Measurements from ENCODE around the gene ICAM4. TPM values are rescaled to one million over a fixed set of nuclear protein-coding genes. Genes with fewer than 3 reads are reported as not detected.

The ICAM4 gene
- total RNA-seq, 1 donor from 2014 or later: 2.5 TPM

DNA sequence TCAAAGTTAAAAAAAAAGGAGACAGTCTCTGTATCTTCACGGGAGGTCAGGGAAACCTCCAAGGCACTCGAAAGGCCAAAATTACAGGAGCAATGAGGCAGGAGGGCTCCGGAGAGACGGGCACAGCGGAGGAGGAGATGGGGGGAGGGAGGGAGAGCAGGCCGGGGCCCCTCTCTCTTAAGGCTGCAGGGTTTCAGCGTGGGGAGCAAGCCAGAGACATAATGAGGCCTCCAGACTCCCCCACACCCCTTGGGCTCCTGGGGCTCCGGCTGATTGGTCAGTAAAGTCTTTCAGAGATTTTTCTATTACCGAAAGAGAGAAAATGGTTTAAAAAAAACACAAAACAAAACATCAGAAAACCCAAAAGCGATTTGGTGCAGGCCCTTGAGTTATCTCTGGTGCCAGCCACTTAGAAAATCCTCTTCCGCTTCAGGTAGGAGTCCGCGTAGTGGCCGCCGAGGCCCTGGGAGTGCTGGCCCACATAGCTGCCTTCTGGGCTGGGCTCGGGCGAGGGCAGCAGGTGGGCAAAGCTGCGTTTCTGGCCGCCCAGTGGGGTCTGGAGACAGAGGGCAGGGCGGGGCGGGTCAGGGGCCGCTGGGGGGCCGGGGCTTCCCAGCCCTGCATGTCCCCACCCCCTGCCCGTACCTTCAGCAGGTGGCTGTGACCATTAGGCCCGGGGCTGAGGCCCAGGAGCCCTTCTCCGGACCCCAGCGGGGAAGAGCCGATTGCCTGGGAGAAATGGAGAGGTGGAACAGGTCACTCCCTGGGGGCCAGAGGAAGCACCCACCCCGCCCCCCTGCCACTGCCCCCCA is 30.5 kb downstream of the ICAM4 start:
- intact Hi-C loops (cut with micrococcal nuclease): no loop called here

DNA sequence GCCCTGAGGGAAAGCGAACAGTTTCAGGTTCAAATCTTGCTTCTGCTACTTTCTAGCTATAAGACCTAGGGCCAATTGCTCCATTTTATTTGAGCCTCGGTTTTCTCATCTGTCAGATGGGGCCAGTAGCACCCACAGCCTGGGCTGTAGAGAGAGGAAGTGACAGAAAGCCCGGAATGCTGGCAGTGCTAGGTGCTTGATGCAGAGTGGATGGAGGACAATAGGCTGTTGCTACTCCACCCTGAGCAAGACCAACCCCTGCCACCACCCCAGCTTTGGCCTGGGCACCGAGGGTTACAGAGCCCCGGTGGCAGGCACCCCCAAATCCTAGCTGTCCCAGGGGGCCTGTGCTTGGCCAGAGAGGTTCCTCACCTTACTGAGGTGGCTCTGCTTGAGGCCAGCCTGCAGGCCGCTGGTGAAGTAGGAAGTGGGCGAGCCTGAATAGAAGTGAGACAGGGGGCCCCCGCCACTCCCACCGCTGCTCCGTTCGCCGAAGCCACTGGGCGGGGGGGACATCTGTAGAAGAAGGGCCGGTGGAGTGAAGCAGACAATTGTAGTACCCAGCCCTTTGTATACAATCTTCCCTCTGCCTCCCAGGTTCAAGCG is 31.2 kb downstream of the ICAM4 start:
- intact Hi-C loops (cut with micrococcal nuclease): no loop called here

DNA sequence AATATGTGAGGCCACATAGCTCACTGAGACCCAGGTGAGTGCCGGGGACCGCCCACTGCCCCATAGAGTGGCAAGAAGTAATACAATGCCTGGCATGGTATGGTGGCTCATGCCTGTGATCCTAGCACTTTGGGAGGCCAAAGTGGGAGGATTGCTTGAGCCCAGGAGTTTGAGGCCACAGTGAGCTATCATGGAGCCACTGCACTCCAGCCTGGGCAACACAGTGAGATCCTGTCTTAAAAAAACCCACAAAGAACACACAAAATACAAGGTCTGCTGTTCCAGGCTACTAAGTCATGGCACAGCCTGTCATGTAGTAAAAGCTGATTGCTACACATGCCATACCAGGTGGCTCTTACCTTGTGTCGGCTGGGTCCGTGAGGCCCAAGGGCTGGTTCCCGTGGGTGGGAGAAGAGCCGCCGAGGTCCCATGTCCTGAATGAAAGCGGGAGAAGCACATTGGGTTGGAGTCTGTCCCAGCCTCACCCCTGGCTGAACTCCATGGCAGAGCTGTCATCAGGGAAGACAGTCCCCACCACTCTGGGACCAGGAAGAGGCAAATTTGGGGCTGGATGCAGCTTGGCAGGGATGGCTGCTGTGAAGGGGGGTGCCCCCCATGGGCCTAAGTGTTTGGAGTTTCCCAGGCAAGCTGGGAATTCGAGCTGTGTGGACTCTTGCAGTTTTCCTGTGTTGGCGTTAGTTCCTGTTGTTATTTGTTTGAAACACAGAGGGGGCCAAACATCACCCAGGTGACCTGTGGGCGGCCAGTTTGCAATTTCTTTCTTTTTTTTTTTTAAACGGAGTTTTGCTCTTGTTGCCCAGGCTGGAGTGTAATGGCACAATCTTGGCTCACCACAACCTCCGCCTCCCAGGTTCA is 32.3 kb downstream of the ICAM4 start:
- intact Hi-C loops (cut with micrococcal nuclease): no loop called here

DNA sequence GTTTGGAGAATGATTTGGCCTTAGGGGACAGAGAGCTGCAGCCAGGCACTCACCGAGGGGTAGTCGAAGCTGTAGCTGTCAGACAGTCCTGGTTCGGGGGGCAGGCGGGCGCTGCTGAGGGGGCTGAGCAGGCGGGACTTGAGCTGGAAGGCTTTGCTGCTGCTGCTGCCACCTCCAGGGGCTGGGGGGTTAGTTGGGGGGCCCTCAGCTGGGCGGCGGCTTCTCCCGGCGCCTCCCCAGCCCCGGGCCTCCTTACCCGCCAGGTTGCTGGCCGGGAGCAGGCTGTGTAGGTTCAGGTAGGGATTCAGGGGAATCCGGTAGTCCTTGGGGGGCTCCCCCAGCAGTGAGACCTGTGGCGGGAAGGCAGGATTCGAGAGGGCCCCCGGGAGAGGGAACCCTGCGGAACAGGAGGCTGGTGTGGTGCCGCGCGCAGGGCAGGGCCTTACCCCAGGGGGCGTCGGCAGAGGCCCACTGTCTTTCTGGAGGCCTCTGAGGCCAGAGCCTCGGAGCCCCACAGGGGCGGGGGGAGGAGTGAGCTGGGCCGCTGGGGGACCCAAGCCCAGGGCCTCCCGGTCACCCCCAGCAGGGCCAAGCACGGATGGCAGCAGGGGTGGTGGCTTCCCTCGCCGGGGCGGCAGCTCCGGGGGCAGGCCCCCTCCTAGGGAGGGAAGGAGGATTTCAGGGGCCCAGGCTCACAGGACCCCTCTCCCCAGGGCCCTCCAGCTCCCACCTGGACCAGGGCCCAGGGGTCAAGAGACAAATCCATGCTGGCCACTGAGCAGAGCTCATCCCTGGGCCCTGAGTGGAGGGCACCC is 34.1 kb downstream of the ICAM4 start:
- intact Hi-C loops (cut with micrococcal nuclease): no loop called here

DNA sequence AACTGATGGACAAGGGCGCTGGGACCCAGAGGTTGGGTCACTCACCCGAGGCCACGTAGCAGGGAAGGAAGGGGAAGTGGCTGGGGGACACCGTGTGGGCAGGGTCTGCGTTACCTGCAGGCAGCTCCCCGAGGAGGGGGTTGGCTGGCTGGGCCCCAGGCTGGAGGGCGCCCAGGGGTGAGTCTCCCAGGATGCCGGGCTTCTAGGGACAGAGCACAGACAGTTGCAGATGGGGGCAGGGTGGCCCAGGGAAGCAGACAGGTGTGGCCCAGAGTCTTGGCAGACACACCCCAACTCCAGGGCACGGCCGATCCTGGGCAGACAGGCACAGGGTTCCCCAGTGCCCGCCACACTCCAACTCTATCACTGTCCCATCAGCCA is 34.7 kb downstream of the ICAM4 start:
- intact Hi-C loops (cut with micrococcal nuclease): no loop called here

DNA sequence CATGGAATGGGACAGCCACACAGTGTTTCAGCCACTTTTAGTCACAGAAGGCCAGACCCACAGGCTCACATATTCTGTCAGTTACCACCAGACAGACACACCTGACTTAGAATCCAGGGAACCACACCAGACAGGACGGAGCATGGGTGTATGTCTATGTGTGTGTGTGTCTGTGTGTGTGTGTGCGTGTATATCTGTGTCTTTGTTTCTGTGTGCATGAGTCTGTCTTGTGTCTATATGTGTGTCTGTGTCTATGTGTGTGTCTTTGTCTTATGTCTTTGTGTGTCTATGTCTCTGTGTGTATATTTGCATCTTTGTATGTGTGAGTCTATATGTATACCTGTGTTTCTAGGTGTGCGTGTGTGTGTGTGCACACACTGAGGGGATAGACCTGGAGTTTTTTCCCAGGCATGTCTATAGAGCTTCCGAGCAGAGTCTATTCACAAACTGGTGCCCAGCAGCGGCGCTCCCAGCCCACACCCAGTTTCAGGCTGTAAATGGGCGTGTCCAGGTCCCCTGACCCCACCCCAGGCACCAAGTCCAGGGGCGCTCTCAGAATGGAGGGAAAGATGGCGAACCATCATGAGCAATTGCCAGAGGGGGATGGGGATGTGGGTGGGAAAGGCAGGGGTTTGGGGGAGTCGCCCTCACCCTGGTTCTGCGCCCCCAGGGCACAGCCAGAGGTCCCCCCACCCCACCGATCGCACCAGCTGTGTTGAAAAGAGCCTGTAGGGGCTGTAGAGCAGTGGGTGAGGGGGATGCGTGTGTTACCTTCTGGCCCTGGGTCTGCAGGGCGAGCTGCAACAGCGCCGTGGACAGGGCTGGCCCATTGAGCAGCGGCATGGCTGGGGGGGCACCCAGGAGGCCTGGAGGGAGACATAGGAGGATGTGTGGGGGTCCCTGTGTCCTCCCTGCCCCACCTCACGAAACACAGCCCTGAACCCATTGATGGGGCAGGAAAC is 35.4 kb downstream of the ICAM4 start:
- intact Hi-C loops (cut with micrococcal nuclease): no loop called here

DNA sequence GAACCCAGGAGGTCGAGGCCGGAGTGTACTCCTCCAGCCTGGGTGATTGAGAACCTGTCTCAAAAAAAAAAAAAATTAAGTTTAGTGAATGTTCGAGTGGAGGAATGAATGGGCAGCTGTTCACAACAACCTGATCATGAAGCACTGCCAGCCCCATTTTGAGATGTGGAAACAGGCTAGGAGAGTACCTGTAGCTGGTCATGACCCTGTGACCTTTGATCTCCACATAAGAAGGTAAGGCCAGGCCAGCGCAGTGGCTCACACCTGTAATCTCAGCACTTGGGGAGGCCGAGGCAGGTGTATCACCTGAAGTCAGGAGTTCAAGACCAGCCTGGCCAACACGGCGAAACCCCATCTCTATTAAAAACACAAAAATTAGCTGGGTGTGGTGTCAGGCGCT is 39.0 kb downstream of the ICAM4 start:
- intact Hi-C loops (cut with micrococcal nuclease): no loop called here

DNA sequence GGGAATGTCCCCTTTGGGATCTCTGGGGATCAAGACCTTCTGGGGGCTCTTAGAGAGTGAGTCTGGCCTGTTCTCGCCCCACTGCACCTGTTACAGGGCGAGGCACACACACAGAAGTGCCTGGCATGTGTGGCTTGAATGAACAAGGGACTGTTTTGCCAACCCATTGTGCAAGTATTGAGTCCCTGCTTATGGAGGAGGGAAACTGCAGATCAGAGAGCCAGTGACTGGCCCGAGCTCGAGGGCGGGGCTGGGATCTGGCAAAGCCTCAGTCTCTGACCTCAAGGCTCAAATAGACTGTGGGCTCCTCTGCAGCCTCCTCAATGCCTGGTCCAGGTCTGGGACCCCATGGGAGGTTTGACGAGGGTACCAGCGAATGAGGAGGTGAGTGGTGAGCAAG is 41.0 kb downstream of the ICAM4 start:
- intact Hi-C loops (cut with micrococcal nuclease): no loop called here

DNA sequence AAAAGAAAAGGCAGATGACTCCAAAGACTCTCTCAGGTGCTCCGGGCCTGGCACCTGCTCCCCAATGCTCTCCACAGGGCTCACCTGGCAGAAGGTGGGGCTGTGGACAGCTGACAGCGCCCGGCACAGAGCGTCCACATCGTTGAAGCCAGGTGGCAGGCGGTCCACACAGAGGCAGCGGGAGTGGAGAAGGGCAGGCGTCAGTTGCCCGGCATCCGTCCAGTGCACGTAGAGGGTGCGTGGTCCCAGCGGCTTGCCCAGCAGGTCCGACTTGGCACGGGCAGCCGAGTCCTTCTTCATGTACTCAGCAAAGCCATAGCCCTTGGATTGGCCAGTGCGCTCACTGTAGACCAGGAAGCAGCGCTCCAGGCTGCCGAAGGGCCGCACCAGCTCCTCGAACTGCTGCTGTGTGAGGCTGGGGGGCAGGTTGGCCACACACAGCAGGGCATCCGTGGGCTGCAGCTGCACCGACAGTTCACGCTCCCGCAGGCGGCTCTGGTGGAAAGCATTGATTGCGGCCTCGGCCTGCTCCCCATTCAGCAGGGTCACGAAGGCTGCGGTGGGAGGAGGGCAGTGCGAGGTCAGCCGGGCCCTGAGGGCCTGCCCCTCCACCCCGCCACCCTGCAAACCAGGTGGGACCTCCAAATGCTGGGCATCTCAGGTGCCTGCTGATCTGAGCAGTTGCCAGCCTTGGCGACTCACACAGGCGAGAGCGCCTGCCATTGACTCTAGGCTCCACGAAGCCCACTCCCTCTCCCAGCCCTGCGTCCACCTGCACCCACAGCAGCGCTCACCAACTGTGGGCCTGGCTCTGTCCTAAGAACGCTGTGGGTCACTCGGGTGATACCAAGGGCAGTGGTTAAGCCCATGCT is 42.0 kb downstream of the ICAM4 start:
- intact Hi-C loops (cut with micrococcal nuclease): no loop called here

DNA sequence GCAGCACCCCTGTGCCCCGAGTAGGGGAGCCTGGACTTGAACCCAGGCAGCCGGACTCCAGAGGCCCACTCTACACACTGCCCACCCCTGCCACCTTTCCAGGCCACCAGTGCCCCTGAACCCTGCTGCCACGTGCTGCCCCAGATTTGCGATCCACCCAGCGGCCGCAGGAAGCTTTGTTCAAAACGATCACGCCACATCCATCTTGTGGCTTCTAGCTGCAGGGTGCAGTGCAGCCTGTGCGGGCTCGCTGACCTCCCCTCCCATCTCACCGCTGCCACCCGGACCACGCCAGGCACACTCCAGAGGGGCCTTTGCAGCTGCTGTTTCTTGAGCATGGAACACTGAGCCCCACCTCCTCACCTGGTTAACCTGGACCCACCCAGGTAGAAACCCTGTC is 42.8 kb downstream of the ICAM4 start:
- intact Hi-C loops (cut with micrococcal nuclease): no loop called here

DNA sequence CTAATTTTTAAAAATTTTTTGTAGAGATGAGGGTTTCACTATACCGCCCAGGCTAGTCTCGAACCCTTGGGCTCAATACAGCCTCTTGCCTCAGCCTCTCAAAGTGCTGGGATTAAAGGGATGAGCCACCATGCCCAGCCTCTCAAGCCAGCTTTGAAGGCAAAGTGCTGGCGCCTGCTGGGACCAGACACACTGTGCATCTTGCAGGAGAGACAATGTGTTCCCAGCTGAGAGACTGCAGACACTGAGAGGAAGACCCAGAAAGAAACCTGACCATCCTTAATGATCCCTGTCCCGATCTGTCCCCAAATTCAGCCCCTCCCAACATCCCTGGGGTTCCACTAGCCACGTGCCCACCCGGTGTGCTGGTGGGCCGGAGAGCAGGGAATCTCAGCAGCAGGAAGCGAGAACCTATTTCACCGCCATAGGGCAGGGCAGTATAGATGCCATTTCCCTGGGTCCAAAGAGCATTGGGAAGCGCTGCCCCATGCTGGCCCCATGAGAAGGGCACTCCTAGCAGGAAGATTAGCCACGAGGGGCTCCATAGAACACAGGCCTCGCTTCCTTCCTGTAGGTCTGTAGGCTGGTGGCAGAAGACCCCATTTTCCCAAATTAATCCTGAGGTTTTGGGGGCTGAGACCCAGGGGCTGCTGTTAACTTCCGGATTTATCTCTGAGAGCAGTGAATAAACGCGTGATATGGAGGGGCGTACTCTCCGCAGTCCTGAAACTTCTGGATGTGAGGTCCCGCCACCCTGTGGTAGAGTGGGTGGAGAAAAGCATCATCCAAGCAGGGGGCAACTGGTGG is 45.6 kb downstream of the ICAM4 start:
- intact Hi-C loops (cut with micrococcal nuclease): loop anchor here (2.0 to 5.0 kb wide), 2 partner anchors 40 to 320 kb away; partner anchors contain the start of gene ILF3

DNA sequence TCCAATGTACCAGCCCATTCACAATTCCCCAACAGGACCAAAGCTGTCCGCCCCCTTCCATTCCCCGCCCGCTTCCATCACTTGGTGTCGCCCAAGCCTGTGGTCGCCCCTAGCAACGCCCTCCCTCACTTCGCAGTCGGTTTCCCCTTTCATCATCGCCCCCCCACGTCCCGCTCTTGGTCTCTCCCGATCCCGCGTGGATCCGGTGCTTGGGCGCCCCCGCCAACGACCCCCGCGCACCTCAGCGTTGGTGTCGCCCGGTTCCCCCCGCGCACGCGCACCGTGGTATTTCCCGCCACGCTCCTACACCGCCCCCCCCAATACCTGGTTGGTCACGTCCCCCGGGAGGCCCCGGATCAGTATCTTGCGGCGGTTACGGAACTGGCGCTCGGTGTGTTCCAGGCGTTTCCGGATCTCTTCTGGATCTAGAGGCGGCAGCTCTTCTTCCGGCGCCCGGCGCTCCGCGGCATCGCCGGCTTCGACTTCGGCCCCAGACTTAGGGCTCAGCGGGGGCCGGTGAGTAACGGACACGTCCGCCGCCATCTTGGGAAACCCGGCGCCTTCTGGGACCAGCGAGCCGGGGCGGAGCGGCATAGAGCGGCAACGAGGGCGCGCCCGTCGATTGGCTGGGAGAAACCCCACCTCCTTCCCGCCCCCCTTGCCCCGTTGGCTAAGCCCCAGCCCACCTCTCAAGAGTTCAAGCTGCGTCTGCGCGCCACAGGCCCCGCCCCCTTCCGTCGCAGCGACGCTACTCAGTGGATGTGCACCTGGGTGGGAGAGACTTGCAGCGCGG is 46.4 kb downstream of the ICAM4 start, which contains the start of gene RAVER1:
Gene RAVER1 (minus strand): TSS at position 565 of the 793 bp plus-strand sequence. CDS start 22 bp downstream, at position 543.
- intact Hi-C loops (cut with micrococcal nuclease): loop anchor here (1.0 to 5.0 kb wide), 4 partner anchors 17 to 319 kb away; partner anchors contain the start of genes FDX2, ILF3 and TYK2

DNA sequence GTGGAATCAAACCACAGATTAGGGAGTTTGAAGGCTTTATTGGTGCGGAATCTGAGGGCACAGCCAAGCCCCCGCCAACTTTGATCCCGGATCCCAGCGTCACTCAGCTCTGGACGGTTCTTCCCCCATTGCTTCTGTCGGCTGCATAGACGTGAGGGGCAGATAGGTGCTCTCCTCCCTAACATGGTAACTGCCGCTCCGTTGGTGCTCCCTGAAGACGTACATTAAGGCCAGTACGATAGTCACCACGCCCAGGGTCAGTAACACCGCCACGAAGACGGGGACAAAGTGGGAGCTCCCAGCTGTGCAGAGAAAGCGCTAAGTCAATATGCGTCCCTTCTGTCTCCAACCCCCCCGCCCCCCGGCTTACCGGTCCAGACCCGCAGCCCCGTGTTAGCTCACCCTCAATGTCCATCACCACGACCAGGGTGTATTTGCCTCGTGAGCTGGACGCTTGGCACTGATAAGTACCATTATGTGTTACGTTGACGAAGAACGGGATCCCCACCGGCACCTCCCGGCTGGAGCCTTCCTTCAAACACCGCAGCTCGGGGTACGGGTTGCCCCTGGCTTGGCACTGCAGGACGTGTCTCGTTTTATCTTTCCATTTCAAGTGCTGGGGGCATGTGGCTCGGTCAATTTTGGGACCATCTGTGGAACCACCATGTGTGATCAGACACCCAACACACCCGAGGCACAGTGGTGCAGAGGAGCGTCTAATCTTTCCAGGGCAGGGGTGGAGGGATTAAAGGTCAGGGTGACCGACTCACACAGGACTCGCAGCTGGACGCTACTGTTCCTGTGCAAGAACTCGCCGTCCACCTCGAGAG is 47.2 kb downstream of the ICAM4 start:
- intact Hi-C loops (cut with micrococcal nuclease): loop anchor here (1.0 to 5.0 kb wide), 4 partner anchors 18 to 318 kb away; partner anchors contain the start of genes FDX2, ILF3 and TYK2

DNA sequence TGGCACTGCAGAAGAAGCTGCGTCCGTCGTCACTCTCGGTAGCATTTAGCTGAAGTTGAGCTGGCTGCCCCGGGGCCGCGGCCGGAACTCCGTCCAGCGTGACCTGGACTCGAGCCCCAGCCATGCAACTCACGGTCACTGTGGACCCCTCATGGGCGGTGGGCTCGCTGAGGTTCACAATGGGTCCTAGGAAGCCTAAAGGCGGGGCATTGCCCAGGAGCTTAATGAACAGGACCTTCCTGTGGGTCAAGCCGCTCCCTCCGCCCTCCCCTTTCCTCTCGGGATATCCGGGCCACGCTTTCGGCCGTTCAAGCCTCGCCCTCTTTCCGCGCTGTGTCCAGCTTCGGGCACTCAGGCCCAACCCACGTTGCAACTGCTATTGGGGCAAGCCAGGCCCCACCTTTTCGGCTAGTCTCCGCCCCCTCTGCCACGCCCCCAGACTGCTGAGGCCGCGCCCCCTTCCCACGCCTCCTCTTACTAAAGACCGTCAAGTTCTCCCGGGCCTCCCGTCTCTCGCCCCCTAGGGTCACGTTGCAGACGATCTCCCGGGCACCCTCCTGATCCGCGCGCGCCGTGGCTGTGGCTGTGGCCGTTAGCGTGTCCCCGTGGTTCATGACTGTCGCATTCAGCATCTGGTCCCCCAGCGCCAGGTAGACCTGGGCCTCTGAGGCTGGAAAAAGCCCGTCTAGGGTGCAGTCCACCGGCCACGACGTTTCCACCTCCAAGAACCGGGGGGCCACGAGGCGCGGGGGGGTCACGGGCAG is 48.0 kb downstream of the ICAM4 start:
- intact Hi-C loops (cut with micrococcal nuclease): loop anchor here (5.0 kb wide), 2 partner anchors 67 to 318 kb away; partner anchors contain the start of gene ILF3

DNA sequence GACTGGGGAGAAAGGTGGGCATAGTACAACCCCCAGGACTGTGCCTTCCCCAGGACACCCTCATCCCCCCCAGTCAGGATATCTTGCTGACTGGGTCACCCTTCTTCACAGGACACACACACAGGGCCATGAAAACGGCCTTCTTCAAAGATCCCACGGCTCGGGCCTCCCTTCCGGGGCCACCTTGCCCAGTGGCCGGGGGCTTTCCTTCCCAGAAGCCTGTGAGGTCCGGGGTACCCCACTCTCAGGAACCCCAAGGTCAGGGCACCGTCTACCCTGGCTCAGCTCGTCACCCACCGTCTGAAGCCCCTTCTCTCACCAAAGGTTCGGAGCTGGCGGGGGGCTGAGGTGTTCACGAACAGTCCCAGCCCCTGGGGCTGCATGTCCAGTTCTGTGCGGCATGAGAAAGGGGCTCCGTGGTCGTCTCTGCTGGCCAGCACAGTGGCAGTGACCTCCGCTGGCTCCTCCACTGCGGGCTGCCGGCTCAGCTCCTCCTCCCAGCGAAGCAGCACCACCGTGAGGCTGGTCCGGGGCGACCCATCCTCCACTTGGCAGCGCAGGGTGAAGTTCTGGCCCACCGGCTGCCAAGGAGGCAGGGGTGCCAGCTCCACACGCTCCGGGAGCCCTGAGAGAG is 48.7 kb downstream of the ICAM4 start:
- intact Hi-C loops (cut with micrococcal nuclease): loop anchor here (5.0 kb wide), 1 partner anchor 68 kb away; no protein-coding TSS in a partner anchor

Data from T-helper 2 cell treated with Interferon-gamma antibody and Interleukin-4, amounts not matched to agents 100 ng/mL and 5 ng/mL, for 36 hours (primary cell).